ENCODE results near the gene NCAM1. TPM values are rescaled to one million over a fixed set of nuclear protein-coding genes. Genes with fewer than 3 reads are reported as not detected.

The NCAM1 gene
- total and polyA plus RNA-seq, 9 of the 15 experiments (the other 6 are each of a cell fraction or from before 2014, with no cell fraction given) = 0.09 to 0.23 TPM; not detected in 7

- in situ Hi-C loops (cut with MboI) (no loop called here), intact Hi-C loops (cut with micrococcal nuclease) (no loop called here)
- TF ChIP-seq MCM5 (IDR thresholded peaks at IDR 0.05; ENCODE audit: low read depth) (no peak), ILK (tag; IDR thresholded peaks at IDR 0.05; ENCODE audit: borderline replicate concordance, low read depth) (no peak), ZNF57 (CRISPR knock-in tag; IDR thresholded peaks at IDR 0.05) (no peak), NR2C1 (IDR thresholded peaks at IDR 0.05) (no peak), NR2C1 (tag; IDR thresholded peaks at IDR 0.05) (no peak), E2F3 (CRISPR knock-in tag; IDR thresholded peaks at IDR 0.05) (no peak), EWSR1 (IDR thresholded peaks at IDR 0.05; ENCODE audit: borderline replicate concordance, low read depth, partially characterized antibody) (no peak), MAFF (IDR thresholded peaks at IDR 0.05; ENCODE audit: low read length) (no peak)
- Histone ChIP-seq H3K4me3 (no peak overlapping the region), H3K27ac (ENCODE audit: extremely low read depth, low read depth, low read length) (no peak overlapping the region), H2AFZ (ENCODE audit: low read depth, low read length) (no peak overlapping the region), H3K4me1 (replicated peaks in 1 of 2; ENCODE audit: control insufficient read depth in 2 of 2, insufficient read depth in 2 of 2, low read length in 2 of 2) (peaks cover 0 to 18% of the 10 kb centered on the region in 2 experiments; a peak in 2 of 5 replicates), H3K9me3 (replicated peaks; ENCODE audit: control insufficient read depth, insufficient read depth, low read depth, low read length) (no peaks in the 10 kb centered on the region), H3K4me2 (ENCODE audit: insufficient read depth, low read length) (no peak overlapping the region), H4K20me1 (replicated peaks; ENCODE audit: control insufficient read depth, insufficient read depth, low read length) (no peaks in the 10 kb centered on the region), H3K9ac (ENCODE audit: insufficient read depth in 1 of 2, low read depth in 2 of 2, low read length in 2 of 2) (no peak overlapping the region), H3K9me1 (ENCODE audit: control insufficient read depth, insufficient read depth, low read length) (no peaks in the 10 kb centered on the region), H3K36me3 (ENCODE audit: control insufficient read depth, insufficient read depth, low read length) (no peaks in the 10 kb centered on the region), H3K79me2 (ENCODE audit: control insufficient read depth, insufficient read depth, low read length) (no peaks in the 10 kb centered on the region), H3K27me3 (ENCODE audit: control insufficient read depth in 2 of 2, insufficient read depth in 2 of 2, low read length in 2 of 2) (peaks cover 15 to 30% of the 10 kb centered on the region in 2 experiments)
- FAIRE-seq (no peak), ATAC-seq (no peak), DNase-seq (ENCODE audit: extremely low read depth in 1 of 4, low spot score in 3 of 4) (no peak)
- ChIA-PET POLR2A (interaction anchor here (0.6 kb wide), 1 partner anchor 486 kb away, joined by 5 read pairs; no protein-coding TSS in a partner anchor), CTCF (ENCODE audit: low intra/inter-chr PET ratio) (no interaction called here)
- 13% methylated on average over 54 of the region's 82 CpGs for WGBS (ENCODE audit: insufficient coverage, low coverage, missing lambda C conversion rate)
- no TSS peak for BruUV-seq (replicated peaks)
These were observed 745 bp downstream of the NCAM1 start for GRCh38 chr11:112961751-112962578.

Data from K562 (cell line).